SK-N-SH (cell line): ENCODE data around the gene ZSCAN12. TPM values are rescaled to one million over a fixed set of nuclear protein-coding genes. Genes with fewer than 3 reads are reported as not detected.
"Not testable (repeated sequence)": the region's sequence is repeated elsewhere in the genome, so short reads cannot be mapped to it uniquely, and the experiment has no call there.

Experiments
- CTCF ChIA-PET: fragments of 300-600, 350-600 bp; formaldehyde crosslinking; extraction: SDS; loops from one replicate; lab custom pipeline; 2021; lab: Yijun Ruan, JAX
- POLR2A ChIA-PET: fragments of 350-600 bp; sonication (Branson Sonifier 250); formaldehyde crosslinking; extraction: SDS; loops from one replicate; lab custom pipeline; 2020; ENCODE audit warnings: antibody characterized with exemption, inconsistent platforms; lab: Yijun Ruan, JAX
- DNase-seq: peaks from one replicate; pipeline ENCODE4 v3.0.0; 2012
- H2AFZ ChIP-seq: fragments of 200-600 bp; sonication (generic); 2 replicates; pipeline ENCODE4 v1.8.1; 2016; ENCODE audit warnings: antibody characterized with exemption, mild to moderate bottlenecking, low read depth
- H3F3A ChIP-seq: fragments of 200-600 bp; sonication (generic); replicated peaks from 2 replicates; pipeline ENCODE3; 2016; ENCODE audit warnings: antibody characterized with exemption, mild to moderate bottlenecking; ENCODE audit not compliant: insufficient read depth
- H3K27ac ChIP-seq, 2 experiments: fragments of 200-500 bp in 1 of 2; fragments of 200-600 bp in 1 of 2; sonication (Bioruptor generic) in 1 of 2; sonication (generic), shearing (Covaris generic) in 1 of 2; 2 replicates each; pipeline versions ENCODE4 v1.5.1 to v1.6.1; 2014 to 2016; ENCODE audit warnings: low read depth in 2 of 2, inconsistent platforms in 1 of 2, low read length in 1 of 2, mild to moderate bottlenecking in 1 of 2, mixed read lengths in 1 of 2
- H3K27me3 ChIP-seq: fragments of 200-600 bp; sonication (generic), shearing (Covaris generic); 2 replicates; pipeline ENCODE4 v1.6.1; 2016; ENCODE audit warnings: mixed run types; ENCODE audit not compliant: insufficient read depth
- H3K36me3 ChIP-seq, 2 experiments: fragments of 200-500 bp in 1 of 2; fragments of 200-600 bp in 1 of 2; sonication (Bioruptor generic) in 1 of 2; sonication (generic) in 1 of 2; replicated peaks in 1 of 2; 2 replicates each; pipeline versions ENCODE3 to v1.5.1; 2014 to 2016; ENCODE audit warnings: low read length in 1 of 2, mild to moderate bottlenecking in 1 of 2; ENCODE audit not compliant: insufficient read depth in 2 of 2, control insufficient read depth in 1 of 2
- H3K4me1 ChIP-seq, 2 experiments: fragments of 200-500 bp in 1 of 2; fragments of 200-600 bp in 1 of 2; sonication (Bioruptor generic) in 1 of 2; sonication (generic), shearing (Covaris generic) in 1 of 2; 2 replicates each; pipeline versions ENCODE4 v1.5.1 to v1.6.1; 2014 to 2016; ENCODE audit warnings: low read depth in 1 of 2, low read length in 1 of 2, mixed run types in 1 of 2; ENCODE audit not compliant: insufficient read depth in 2 of 2, control insufficient read depth in 1 of 2
- H3K4me2 ChIP-seq: fragments of 200-600 bp; sonication (generic), shearing (Covaris generic); 2 replicates; pipeline ENCODE4 v1.6.1; 2017; ENCODE audit warnings: mixed run types
- H3K4me3 ChIP-seq, 2 experiments: fragments of 200-500 bp in 1 of 2; fragments of 200-600 bp in 1 of 2; sonication (Bioruptor generic) in 1 of 2; sonication (generic), shearing (Covaris generic) in 1 of 2; 2 replicates each; pipeline versions ENCODE4 v1.5.1 to v1.8.1; 2014 to 2016; ENCODE audit warnings: low read depth in 2 of 2, inconsistent platforms in 1 of 2, low read length in 1 of 2, mild to moderate bottlenecking in 1 of 2, mixed read lengths in 1 of 2, moderate library complexity in 1 of 2
- H3K79me2 ChIP-seq: fragments of 200-600 bp; sonication (generic); 2 replicates; pipeline ENCODE4 v1.8.1; 2017; ENCODE audit warnings: mild to moderate bottlenecking; ENCODE audit not compliant: insufficient read depth
- H3K9ac ChIP-seq: fragments of 200-600 bp; sonication (generic); 2 replicates; pipeline ENCODE4 v1.6.1; 2017; ENCODE audit warnings: mixed run types
- H3K9me2 ChIP-seq: fragments of 200-600 bp; sonication (generic); 2 replicates; pipeline ENCODE4 v1.6.1; 2017; ENCODE audit warnings: mixed run types
- H3K9me3 ChIP-seq: fragments of 200-600 bp; sonication (generic); 2 replicates; pipeline ENCODE4 v1.6.1; 2017; ENCODE audit warnings: mixed run types, mild to moderate bottlenecking, moderate library complexity
- H4K20me1 ChIP-seq: fragments of 200-600 bp; sonication (generic); 2 replicates; pipeline ENCODE4 v1.6.1; 2017; ENCODE audit warnings: mild to moderate bottlenecking, mixed run types; ENCODE audit not compliant: insufficient read depth
- CHD2 ChIP-seq: fragments of 150-350 bp; IDR thresholded peaks from 2 replicates; pipeline ENCODE4 v1.6.1; 2018; ENCODE audit warnings: low read length; ENCODE audit not compliant: partially characterized antibody
- CTCF ChIP-seq: fragments of 200-600 bp; sonication (generic); IDR thresholded peaks from 2 replicates; pipeline ENCODE4 v1.6.1; 2017; ENCODE audit warnings: antibody characterized with exemption, mild to moderate bottlenecking, moderate library complexity
- ELF1 ChIP-seq: IDR thresholded peaks from 2 replicates; pipeline ENCODE4 v1.4.0; 2012
- EZH2phosphoT487 ChIP-seq: fragments of 200-600 bp; sonication (generic); IDR thresholded peaks from 2 replicates; pipeline ENCODE4 v1.6.1; 2017; ENCODE audit warnings: low read depth, mixed run types, mild to moderate bottlenecking, antibody characterized with exemption, moderate library complexity, borderline replicate concordance
- FOXJ3 ChIP-seq: sonication (generic); formaldehyde crosslinking; IDR thresholded peaks from 2 replicates; pipeline ENCODE4 v1.5.1; 2020; ENCODE audit warnings: mild to moderate bottlenecking, missing genetic modification reagents
- IRF3 ChIP-seq: fragments of 150-350 bp; IDR thresholded peaks from 2 replicates; pipeline ENCODE4 v1.6.1; 2016; ENCODE audit warnings: mild to moderate bottlenecking, low read depth, low read length
- JUND ChIP-seq: IDR thresholded peaks from 2 replicates; pipeline ENCODE4 v1.4.0; 2012
- MAX ChIP-seq: IDR thresholded peaks from 2 replicates; pipeline ENCODE4 v1.4.0; 2012; ENCODE audit warnings: low read depth
- MXI1 ChIP-seq: IDR thresholded peaks from 2 replicates; pipeline ENCODE4 v1.6.1; 2012; ENCODE audit warnings: mild to moderate bottlenecking, low read depth, low read length, improper control_type of control experiment
- NFIC ChIP-seq: IDR thresholded peaks from 2 replicates; pipeline ENCODE4 v1.4.0; 2012; ENCODE audit warnings: borderline replicate concordance
- NRF1 ChIP-seq: IDR thresholded peaks from 2 replicates; pipeline ENCODE4 v1.6.1; 2012; ENCODE audit warnings: low read depth, mild to moderate bottlenecking, low read length
- PBX3 ChIP-seq: IDR thresholded peaks from 2 replicates; pipeline ENCODE4; 2012
- RCOR1 ChIP-seq: fragments of 150-350 bp; IDR thresholded peaks from 2 replicates; pipeline ENCODE4 v1.6.1; 2017; ENCODE audit warnings: antibody characterized with exemption, low read length
- SIN3A ChIP-seq: IDR thresholded peaks from 2 replicates; pipeline ENCODE4 v1.6.1; 2012; ENCODE audit warnings: low read depth, mild to moderate bottlenecking, low read length, moderate library complexity, borderline replicate concordance
- YY1 ChIP-seq: IDR thresholded peaks from 2 replicates; pipeline ENCODE4 v1.4.0; 2012; ENCODE audit warnings: low read depth, mild to moderate bottlenecking
- WGBS: methylation state at CpG from one replicate; pipeline ENCODE4 v1.1.6; 2017; ENCODE audit warnings: low lambda C conversion rate; 5-methylcytosine and 5-hydroxymethylcytosine counted together
- polyA plus RNA-seq, 3 experiments: library from polyadenylated mRNA; depleted of rRNA; stranded (reverse); fragments of >200 nt; gene quantifications; 2 replicates each; pipeline ENCODE4 v1.2.3, GENCODE V29; 2012
- TF ChIP-seq, protein P1 (sequence below): IDR thresholded peaks from 2 replicates; pipeline ENCODE4 v1.4.0; 2012; ENCODE audit warnings: low read depth, borderline replicate concordance

Gene ZSCAN12
- polyA plus RNA-seq, 1 of the 3 experiments (the other 2 are of a cell fraction) = 1.6 TPM

GRCh38 chr6:28360961-28361360 lies 38.6 kb downstream of the ZSCAN12 start:
- ChIA-PET POLR2A (no interaction called here), CTCF (interaction anchor here (0.9 to 1.5 kb wide), 2 partner anchors 25 to 323 kb away, joined by 3 read pairs; no protein-coding TSS in a partner anchor)
- no peak overlapping the region for H3K27ac ChIP-seq
- peaks cover 6% of the 10 kb centered on the region in 2 experiments; a peak in 1 of 4 replicates for H3K4me1 ChIP-seq
- DNase-seq = no peak
- H4K20me1 ChIP-seq = no peaks in the 10 kb centered on the region
- H2AFZ ChIP-seq = no peak overlapping the region
- H3K9me2 ChIP-seq = no peaks in the 10 kb centered on the region
- no peak overlapping the region for H3K4me3 ChIP-seq
- 82% methylated on average over 2 of the region's 2 CpGs for WGBS
- H3F3A ChIP-seq = no peaks in the 10 kb centered on the region
- no peak overlapping the region for H3K4me2 ChIP-seq
- H3K36me3 ChIP-seq = peaks cover 17 to 32% of the 10 kb centered on the region in 2 experiments
- TF ChIP-seq IRF3 = no peak
- TF ChIP-seq, all 33 proteins: peak for 0
- no peaks in the 10 kb centered on the region for H3K27me3 ChIP-seq
- no peaks in the 10 kb centered on the region for H3K79me2 ChIP-seq
- H3K9ac ChIP-seq = no peak overlapping the region
- H3K9me3 ChIP-seq = no peaks in the 10 kb centered on the region

GRCh38 chr6:28359562-28359961 lies 40.0 kb downstream of the ZSCAN12 start:
- H3K4me1 ChIP-seq = peaks cover 10 to 17% of the 10 kb centered on the region in 2 experiments; a peak in 2 of 4 replicates
- H3K79me2 ChIP-seq, H3K27me3 ChIP-seq, H2AFZ ChIP-seq, H4K20me1 ChIP-seq, H3K4me3 ChIP-seq, POLR2A ChIA-PET, DNase-seq, H3K27ac ChIP-seq, H3K9me3 ChIP-seq, H3K4me2 ChIP-seq, H3F3A ChIP-seq, H3K9ac ChIP-seq, H3K9me2 ChIP-seq: not testable (repeated sequence)
- peaks cover 7 to 23% of the 10 kb centered on the region in 2 experiments for H3K36me3 ChIP-seq
- CTCF ChIA-PET = interaction anchor here (0.9 to 1.2 kb wide), 2 partner anchors 23 to 255 kb away, joined by 3 read pairs; no protein-coding TSS in a partner anchor
- 94% methylated on average over 15 of the region's 16 CpGs for WGBS

GRCh38 chr6:28357036-28357435 lies 42.5 kb downstream of the ZSCAN12 start:
- H3K27ac ChIP-seq = no peak overlapping the region
- no peaks in the 10 kb centered on the region for H3K9me2 ChIP-seq
- peaks cover 10 to 17% of the 10 kb centered on the region in 2 experiments; a peak in 2 of 4 replicates for H3K4me1 ChIP-seq
- H3K79me2 ChIP-seq = peaks cover 18% of the 10 kb centered on the region
- H2AFZ ChIP-seq = no peak overlapping the region
- H3K36me3 ChIP-seq = peaks cover 7 to 14% of the 10 kb centered on the region in 2 experiments
- ChIA-PET CTCF (interaction anchor here (1.0 to 2.5 kb wide), 8 partner anchors 8 to 220 kb away, joined by 3 to 29 read pairs (median 4); partner anchors contain the start of gene ZSCAN31), POLR2A (interaction anchor here (1.2 to 2.2 kb wide), 3 partner anchors 21 to 252 kb away, joined by 3 to 10 read pairs (median 7); partner anchors contain the start of genes PGBD1 and ZSCAN31)
- WGBS = 98% methylated on average over 6 of the region's 6 CpGs
- H3K9me3 ChIP-seq = no peaks in the 10 kb centered on the region
- no peak for DNase-seq
- H3K4me3 ChIP-seq = no peak overlapping the region
- no peaks in the 10 kb centered on the region for H3K27me3 ChIP-seq
- TF ChIP-seq ELF1 = no peak
- TF ChIP-seq NFIC = no peak
- no peak for TF ChIP-seq CTCF
- TF ChIP-seq MAX = no peak
- no peak for TF ChIP-seq NRF1
- TF ChIP-seq YY1 = no peak
- no peak for TF ChIP-seq RCOR1
- TF ChIP-seq CHD2 = no peak
- no peak for TF ChIP-seq EZH2phosphoT487
- no peak for TF ChIP-seq JUND
- TF ChIP-seq PBX3 = no peak
- TF ChIP-seq MXI1 = no peak
- no peak for TF ChIP-seq SIN3A
- TF ChIP-seq, protein P1, sequence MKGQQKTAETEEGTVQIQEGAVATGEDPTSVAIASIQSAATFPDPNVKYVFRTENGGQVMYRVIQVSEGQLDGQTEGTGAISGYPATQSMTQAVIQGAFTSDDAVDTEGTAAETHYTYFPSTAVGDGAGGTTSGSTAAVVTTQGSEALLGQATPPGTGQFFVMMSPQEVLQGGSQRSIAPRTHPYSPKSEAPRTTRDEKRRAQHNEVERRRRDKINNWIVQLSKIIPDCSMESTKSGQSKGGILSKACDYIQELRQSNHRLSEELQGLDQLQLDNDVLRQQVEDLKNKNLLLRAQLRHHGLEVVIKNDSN = no peak
- TF ChIP-seq FOXJ3 = no peak
- no peaks in the 10 kb centered on the region for H4K20me1 ChIP-seq
- H3F3A ChIP-seq = no peaks in the 10 kb centered on the region
- H3K4me2 ChIP-seq = no peak overlapping the region
- no peak overlapping the region for H3K9ac ChIP-seq
